ENCODE data around the gene GGTA1. TPM values are rescaled to one million over a fixed set of nuclear protein-coding genes. Genes with fewer than 3 reads are reported as not detected.

Gene GGTA1
- total and polyA plus RNA-seq, 9 of the 15 experiments (the other 6 are each of a cell fraction or from before 2014, with no cell fraction given) = 0.04 to 0.15 TPM; not detected in 7

DNA sequence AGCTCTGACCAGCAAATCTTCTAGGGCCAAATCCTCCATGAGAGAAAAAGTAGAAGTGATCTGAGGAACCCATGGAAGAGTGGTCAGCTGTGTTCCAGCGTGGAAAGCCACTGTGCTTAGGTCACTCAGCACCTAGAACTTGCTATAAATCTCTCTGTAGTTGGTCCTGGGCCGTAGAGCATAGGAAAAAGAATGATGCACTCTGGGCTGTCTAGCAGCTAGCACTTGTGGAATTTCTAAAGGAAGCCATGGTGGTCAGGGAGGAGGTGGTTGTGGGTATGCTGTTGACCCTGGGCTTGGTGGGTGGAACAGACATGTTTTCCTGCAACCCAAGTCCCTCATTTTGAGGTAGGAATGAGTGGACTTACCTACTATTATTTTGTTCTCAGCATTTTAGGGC is 48.1 kb downstream of the GGTA1 start:
- no TSS peak for BruUV-seq (replicated peaks)
- 9% methylated on average over 2 of the region's 2 CpGs for WGBS (ENCODE audit: insufficient coverage, low coverage, missing lambda C conversion rate)

DNA sequence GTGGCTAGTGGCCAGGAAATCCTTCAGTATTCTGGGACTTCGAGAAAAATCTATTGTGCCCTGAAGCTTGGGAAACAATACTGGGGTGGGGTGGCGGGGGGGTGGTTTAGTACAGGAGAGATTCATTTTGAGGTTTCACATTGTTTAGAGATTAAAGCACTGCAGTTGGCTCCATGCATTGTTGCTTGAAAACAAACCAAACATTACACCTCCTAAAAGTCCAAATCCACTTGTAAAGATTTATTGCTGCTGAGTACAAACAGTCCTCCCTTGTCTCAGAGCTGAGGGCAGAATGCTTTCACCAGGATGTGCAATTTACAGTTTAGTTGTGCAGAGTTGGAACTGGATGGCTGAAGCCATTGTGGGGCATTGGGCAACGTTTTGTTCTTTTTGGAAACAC is 49.4 kb downstream of the GGTA1 start:
- Histone ChIP-seq H3K9ac (ENCODE audit: insufficient read depth in 1 of 2, low read depth in 2 of 2, low read length in 2 of 2) (no peak overlapping the region), H3K4me1 (replicated peaks in 1 of 2; ENCODE audit: control insufficient read depth in 2 of 2, insufficient read depth in 2 of 2, low read length in 2 of 2) (no peaks in the 10 kb centered on the region), H4K20me1 (replicated peaks; ENCODE audit: control insufficient read depth, insufficient read depth, low read length) (no peaks in the 10 kb centered on the region), H3K4me2 (ENCODE audit: insufficient read depth, low read length) (no peak overlapping the region), H3K9me1 (ENCODE audit: control insufficient read depth, insufficient read depth, low read length) (no peaks in the 10 kb centered on the region), H2AFZ (ENCODE audit: low read depth, low read length) (no peak overlapping the region), H3K36me3 (ENCODE audit: control insufficient read depth, insufficient read depth, low read length) (no peaks in the 10 kb centered on the region), H3K27ac (ENCODE audit: extremely low read depth, low read depth, low read length) (no peak overlapping the region), H3K79me2 (ENCODE audit: control insufficient read depth, insufficient read depth, low read length) (no peaks in the 10 kb centered on the region), H3K27me3 (ENCODE audit: control insufficient read depth in 2 of 2, insufficient read depth in 2 of 2, low read length in 2 of 2) (no peaks in the 10 kb centered on the region; a peak in 1 of 5 replicates), H3K9me3 (replicated peaks; ENCODE audit: control insufficient read depth, insufficient read depth, low read depth, low read length) (no peaks in the 10 kb centered on the region), H3K4me3 (no peak overlapping the region)
- CTCF ChIA-PET (ENCODE audit: low intra/inter-chr PET ratio) = no interaction called here
- WGBS (ENCODE audit: insufficient coverage, low coverage, missing lambda C conversion rate) = 3% methylated on average over 3 of the region's 3 CpGs
- DNase-seq (ENCODE audit: extremely low read depth in 1 of 4, low spot score in 3 of 4) (no peak), ATAC-seq (no peak), FAIRE-seq (no peak)
- POLR2A ChIA-PET = interaction anchor here (1.1 kb wide), 1 partner anchor 130 kb away, joined by 3 read pairs; no protein-coding TSS in a partner anchor
- intact Hi-C loops (cut with micrococcal nuclease) (no loop called here), in situ Hi-C loops (cut with MboI) (no loop called here)
- BruUV-seq (replicated peaks) = no TSS peak
- TF ChIP-seq MAFG (tag; conservative IDR thresholded peaks at IDR 0.05) = no peak
- TF ChIP-seq, protein P1, sequence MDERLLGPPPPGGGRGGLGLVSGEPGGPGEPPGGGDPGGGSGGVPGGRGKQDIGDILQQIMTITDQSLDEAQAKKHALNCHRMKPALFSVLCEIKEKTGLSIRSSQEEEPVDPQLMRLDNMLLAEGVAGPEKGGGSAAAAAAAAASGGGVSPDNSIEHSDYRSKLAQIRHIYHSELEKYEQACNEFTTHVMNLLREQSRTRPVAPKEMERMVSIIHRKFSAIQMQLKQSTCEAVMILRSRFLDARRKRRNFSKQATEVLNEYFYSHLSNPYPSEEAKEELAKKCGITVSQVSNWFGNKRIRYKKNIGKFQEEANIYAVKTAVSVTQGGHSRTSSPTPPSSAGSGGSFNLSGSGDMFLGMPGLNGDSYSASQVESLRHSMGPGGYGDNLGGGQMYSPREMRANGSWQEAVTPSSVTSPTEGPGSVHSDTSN (CRISPR knock-in tag; IDR thresholded peaks at IDR 0.05; ENCODE audit: low read depth) = no peak
- TF ChIP-seq, protein P1 (tag; conservative IDR thresholded peaks at IDR 0.05; ENCODE audit: low read depth) = peak; percentile 42; the same call in 1 of the 2 replicates

More for the DNA sequence above, 48.1 kb downstream of the GGTA1 start:
- Histone ChIP-seq H3K4me3 (no peak overlapping the region), H4K20me1 (replicated peaks; ENCODE audit: control insufficient read depth, insufficient read depth, low read length) (no peaks in the 10 kb centered on the region), H3K9ac (ENCODE audit: insufficient read depth in 1 of 2, low read depth in 2 of 2, low read length in 2 of 2) (no peak overlapping the region), H3K36me3 (ENCODE audit: control insufficient read depth, insufficient read depth, low read length) (no peaks in the 10 kb centered on the region), H3K27me3 (ENCODE audit: control insufficient read depth in 2 of 2, insufficient read depth in 2 of 2, low read length in 2 of 2) (peaks cover 0 to 3% of the 10 kb centered on the region in 2 experiments; a peak in 2 of 5 replicates), H3K9me3 (replicated peaks; ENCODE audit: control insufficient read depth, insufficient read depth, low read depth, low read length) (no peaks in the 10 kb centered on the region), H2AFZ (ENCODE audit: low read depth, low read length) (no peak overlapping the region), H3K9me1 (ENCODE audit: control insufficient read depth, insufficient read depth, low read length) (no peaks in the 10 kb centered on the region), H3K4me1 (replicated peaks in 1 of 2; ENCODE audit: control insufficient read depth in 2 of 2, insufficient read depth in 2 of 2, low read length in 2 of 2) (no peaks in the 10 kb centered on the region), H3K79me2 (ENCODE audit: control insufficient read depth, insufficient read depth, low read length) (no peaks in the 10 kb centered on the region), H3K4me2 (ENCODE audit: insufficient read depth, low read length) (no peak overlapping the region), H3K27ac (ENCODE audit: extremely low read depth, low read depth, low read length) (no peak overlapping the region)
- POLR2A ChIA-PET = interaction anchor here (0.6 to 1.1 kb wide), 3 partner anchors 12 to 132 kb away, joined by 3 read pairs; no protein-coding TSS in a partner anchor
- DNase-seq (ENCODE audit: extremely low read depth in 1 of 4, low spot score in 3 of 4) (no peak), FAIRE-seq (no peak), ATAC-seq (no peak)
- in situ Hi-C loops (cut with MboI) = no loop called here
- CTCF ChIA-PET (ENCODE audit: low intra/inter-chr PET ratio) = interaction anchor here (0.5 kb wide), 1 partner anchor 818 kb away, joined by 3 read pairs; no protein-coding TSS in a partner anchor
- TF ChIP-seq, protein P2, sequence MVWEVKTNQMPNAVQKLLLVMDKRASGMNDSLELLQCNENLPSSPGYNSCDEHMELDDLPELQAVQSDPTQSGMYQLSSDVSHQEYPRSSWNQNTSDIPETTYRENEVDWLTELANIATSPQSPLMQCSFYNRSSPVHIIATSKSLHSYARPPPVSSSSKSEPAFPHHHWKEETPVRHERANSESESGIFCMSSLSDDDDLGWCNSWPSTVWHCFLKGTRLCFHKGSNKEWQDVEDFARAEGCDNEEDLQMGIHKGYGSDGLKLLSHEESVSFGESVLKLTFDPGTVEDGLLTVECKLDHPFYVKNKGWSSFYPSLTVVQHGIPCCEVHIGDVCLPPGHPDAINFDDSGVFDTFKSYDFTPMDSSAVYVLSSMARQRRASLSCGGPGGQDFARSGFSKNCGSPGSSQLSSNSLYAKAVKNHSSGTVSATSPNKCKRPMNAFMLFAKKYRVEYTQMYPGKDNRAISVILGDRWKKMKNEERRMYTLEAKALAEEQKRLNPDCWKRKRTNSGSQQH (CRISPR knock-in tag; IDR thresholded peaks at IDR 0.05) = no peak
- intact Hi-C loops (cut with micrococcal nuclease) = no loop called here
